Uterus (tissue), 4 donors: Measurements from ENCODE around the gene CLNK. TPM values are rescaled to one million over a fixed set of nuclear protein-coding genes. Genes with fewer than 3 reads are reported as not detected.

Source experiments
- DNase-seq, 2 donors: peaks; one replicate each; pipeline ENCODE4 v3.0.0-alpha.2; 2019 to 2020
- H3K27ac ChIP-seq, 2 donors: fragments of 200-600 bp; sonication (generic); 1 replicate in 1 of 2; 2 replicates in 1 of 2; pipeline ENCODE4 v1.5.1; 2016 to 2018
- H3K27me3 ChIP-seq, 2 donors: fragments of 200-600 bp; sonication (generic); one replicate each; pipeline ENCODE4 v1.5.1; 2018 to 2019; ENCODE audit warnings: control low read depth in 1 of 2
- H3K36me3 ChIP-seq, 2 donors: fragments of 200-600 bp; sonication (generic); one replicate each; pipeline ENCODE4 v1.5.1; 2019; ENCODE audit warnings: control low read depth in 1 of 2
- H3K4me1 ChIP-seq, 2 donors: fragments of 200-600 bp; sonication (generic); one replicate each; pipeline ENCODE4 v1.5.1; 2018 to 2019; ENCODE audit warnings: control low read depth in 1 of 2
- H3K4me3 ChIP-seq, 2 donors: fragments of 200-600 bp; sonication (generic); 1 replicate in 1 of 2; 2 replicates in 1 of 2; pipeline ENCODE4 v1.5.1; 2018 to 2019; ENCODE audit warnings: mild to moderate bottlenecking in 1 of 2
- H3K9me3 ChIP-seq, 2 donors: fragments of 200-600 bp; sonication (generic); one replicate each; pipeline ENCODE4 v1.5.1; 2019; ENCODE audit warnings: control low read depth in 1 of 2
- POLR2A ChIP-seq, 2 donors: fragments of 450-650 bp; IDR thresholded peaks; one replicate each; pipeline ENCODE4 v1.6.1; 2016; ENCODE audit warnings: antibody characterized with exemption in 2 of 2, mild to moderate bottlenecking in 1 of 2, moderate library complexity in 1 of 2
- intact Hi-C: fragments of 100-400 bp; cut with DNase I; formaldehyde crosslinking; loops from one replicate; pipeline ENCODE4 v1.15.1; 2023; ENCODE audit warnings: low total_unique reads
- total RNA-seq, 4 donors: library from RNA; depleted of rRNA in 3 of 4; stranded (reverse); fragments of >200 nt in 3 of 4; gene quantifications; one replicate each; pipeline versions ENCODE4 v1.1.0 to v1.2.4, GENCODE V29; 2014 to 2023
- TF ChIP-seq, protein P1 (sequence below), 4 experiments: fragments of 200-600 bp in 2 of 4; fragments of 450-650 bp in 2 of 4; sonication (generic) in 2 of 4; IDR thresholded peaks; one replicate each; pipeline ENCODE4 v1.5.1; 2016 to 2019; ENCODE audit warnings: antibody characterized with exemption in 4 of 4, mild to moderate bottlenecking in 2 of 4, moderate library complexity in 1 of 4
- donor health status: DM: yes; HTN: yes; CAD: no.

CLNK gene
- total RNA-seq, 4 donors from 2014 or later: not detected

DNA sequence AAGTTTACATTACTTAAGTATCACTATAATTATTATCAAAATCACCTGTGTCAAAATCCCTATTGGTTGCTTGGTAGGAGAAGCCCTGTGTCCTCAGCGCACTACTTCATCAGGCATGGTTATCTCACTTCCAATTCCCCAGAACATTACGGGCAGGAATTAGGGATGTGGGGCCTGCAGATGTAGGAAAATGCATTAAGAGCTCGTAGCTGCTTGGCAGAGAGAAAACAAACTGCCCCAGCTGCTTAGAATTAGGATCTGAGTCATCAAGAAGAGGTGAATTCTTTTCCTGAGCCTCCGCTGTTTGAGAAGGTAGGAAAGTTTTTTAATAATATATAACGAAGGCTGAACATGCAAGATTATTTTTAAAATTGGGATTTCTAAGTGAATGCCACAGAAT, 31.1 kb upstream of the CLNK start:
- H3K27ac ChIP-seq: no peak overlapping the region
- TF ChIP-seq, protein P1, sequence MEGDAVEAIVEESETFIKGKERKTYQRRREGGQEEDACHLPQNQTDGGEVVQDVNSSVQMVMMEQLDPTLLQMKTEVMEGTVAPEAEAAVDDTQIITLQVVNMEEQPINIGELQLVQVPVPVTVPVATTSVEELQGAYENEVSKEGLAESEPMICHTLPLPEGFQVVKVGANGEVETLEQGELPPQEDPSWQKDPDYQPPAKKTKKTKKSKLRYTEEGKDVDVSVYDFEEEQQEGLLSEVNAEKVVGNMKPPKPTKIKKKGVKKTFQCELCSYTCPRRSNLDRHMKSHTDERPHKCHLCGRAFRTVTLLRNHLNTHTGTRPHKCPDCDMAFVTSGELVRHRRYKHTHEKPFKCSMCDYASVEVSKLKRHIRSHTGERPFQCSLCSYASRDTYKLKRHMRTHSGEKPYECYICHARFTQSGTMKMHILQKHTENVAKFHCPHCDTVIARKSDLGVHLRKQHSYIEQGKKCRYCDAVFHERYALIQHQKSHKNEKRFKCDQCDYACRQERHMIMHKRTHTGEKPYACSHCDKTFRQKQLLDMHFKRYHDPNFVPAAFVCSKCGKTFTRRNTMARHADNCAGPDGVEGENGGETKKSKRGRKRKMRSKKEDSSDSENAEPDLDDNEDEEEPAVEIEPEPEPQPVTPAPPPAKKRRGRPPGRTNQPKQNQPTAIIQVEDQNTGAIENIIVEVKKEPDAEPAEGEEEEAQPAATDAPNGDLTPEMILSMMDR (IDR thresholded peaks at IDR 0.05): no peak
- TF ChIP-seq POLR2A (IDR thresholded peaks at IDR 0.05): no peak
- no peaks in the 10 kb centered on the region for H3K36me3 ChIP-seq
- H3K4me1 ChIP-seq: no peaks in the 10 kb centered on the region
- DNase-seq: no peak
- intact Hi-C loops: no loop called here
- no peaks in the 10 kb centered on the region for H3K9me3 ChIP-seq
- no peak overlapping the region for H3K4me3 ChIP-seq
- H3K27me3 ChIP-seq: no peaks in the 10 kb centered on the region

DNA sequence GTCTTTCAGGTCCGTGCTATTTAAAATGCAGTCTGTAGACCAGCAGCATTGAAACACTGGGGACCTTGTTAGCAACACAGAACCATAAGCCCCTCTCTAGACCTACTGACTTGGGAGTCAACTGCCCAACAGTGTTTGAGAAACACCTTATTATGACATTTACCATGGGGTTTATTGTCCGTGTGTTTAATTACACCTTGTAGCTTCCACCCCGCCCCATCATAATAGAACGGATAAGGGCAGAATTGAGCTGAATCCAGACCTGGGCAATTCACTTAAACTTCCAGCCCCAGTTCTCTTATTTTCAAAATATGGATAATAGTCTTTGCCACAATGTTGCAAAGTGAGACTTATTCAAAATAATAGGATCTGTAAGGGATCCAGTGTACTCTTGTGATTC, 30.6 kb upstream of the CLNK start:
- no peaks in the 10 kb centered on the region for H3K27me3 ChIP-seq
- intact Hi-C loops: no loop called here
- TF ChIP-seq POLR2A (IDR thresholded peaks at IDR 0.05): no peak
- TF ChIP-seq, protein P1 (IDR thresholded peaks at IDR 0.05): no peak
- no peaks in the 10 kb centered on the region for H3K9me3 ChIP-seq
- H3K4me1 ChIP-seq: no peaks in the 10 kb centered on the region
- no peak for DNase-seq
- no peak overlapping the region for H3K4me3 ChIP-seq
- no peak overlapping the region for H3K27ac ChIP-seq
- H3K36me3 ChIP-seq: no peaks in the 10 kb centered on the region

DNA sequence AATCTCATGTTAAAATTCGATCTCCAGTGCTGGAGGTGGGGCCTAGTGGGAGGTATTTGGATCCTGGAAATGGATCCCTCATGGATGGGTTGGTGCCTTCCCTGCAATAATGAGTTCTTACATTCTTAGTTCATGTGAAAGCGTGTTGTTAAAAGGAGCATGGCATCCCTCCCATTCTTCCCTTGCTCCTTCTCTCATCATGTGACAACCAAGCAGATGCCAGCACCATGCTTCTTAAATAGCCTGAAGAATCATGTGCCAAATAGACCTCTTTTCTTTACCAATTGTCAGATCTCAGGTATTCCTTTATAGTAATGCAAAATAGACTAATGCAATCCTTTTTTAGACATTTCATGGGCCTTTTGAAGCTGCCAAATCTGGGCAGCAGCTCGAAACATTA, 29.0 kb upstream of the CLNK start:
- intact Hi-C loops: no loop called here
- Histone ChIP-seq H3K36me3 (no peaks in the 10 kb centered on the region), H3K4me1 (no peaks in the 10 kb centered on the region), H3K9me3 (no peaks in the 10 kb centered on the region), H3K4me3 (no peak overlapping the region), H3K27me3 (no peaks in the 10 kb centered on the region), H3K27ac (no peak overlapping the region)
- DNase-seq: no peak
- TF ChIP-seq, protein P1 (IDR thresholded peaks at IDR 0.05): no peak
- TF ChIP-seq POLR2A (IDR thresholded peaks at IDR 0.05): no peak

DNA sequence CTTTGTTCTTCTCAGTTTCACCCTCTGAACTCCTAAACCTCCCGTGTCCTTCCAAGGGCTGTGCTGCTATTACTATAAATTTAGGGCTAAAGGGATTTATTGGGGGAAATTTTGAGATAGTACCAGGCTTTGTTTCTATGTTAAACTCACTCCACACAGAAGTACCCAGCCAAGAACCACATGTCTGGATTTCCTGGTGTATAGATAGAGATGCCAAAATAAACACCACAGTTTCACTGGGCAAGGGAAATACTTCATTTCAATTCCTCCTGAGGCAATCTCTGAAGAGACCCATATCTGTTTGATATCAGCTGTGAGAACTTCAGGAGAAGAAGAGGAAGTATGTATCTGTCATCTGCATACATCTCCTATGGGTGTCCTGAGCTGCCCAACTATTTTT, 21.7 kb upstream of the CLNK start:
- no peaks in the 10 kb centered on the region for H3K4me1 ChIP-seq
- H3K9me3 ChIP-seq: no peaks in the 10 kb centered on the region
- no peaks in the 10 kb centered on the region for H3K36me3 ChIP-seq
- TF ChIP-seq, protein P1 (IDR thresholded peaks at IDR 0.05): no peak
- TF ChIP-seq POLR2A (IDR thresholded peaks at IDR 0.05): no peak
- DNase-seq: no peak
- no peak overlapping the region for H3K4me3 ChIP-seq
- H3K27ac ChIP-seq: no peak overlapping the region
- intact Hi-C loops: no loop called here
- no peaks in the 10 kb centered on the region for H3K27me3 ChIP-seq

DNA sequence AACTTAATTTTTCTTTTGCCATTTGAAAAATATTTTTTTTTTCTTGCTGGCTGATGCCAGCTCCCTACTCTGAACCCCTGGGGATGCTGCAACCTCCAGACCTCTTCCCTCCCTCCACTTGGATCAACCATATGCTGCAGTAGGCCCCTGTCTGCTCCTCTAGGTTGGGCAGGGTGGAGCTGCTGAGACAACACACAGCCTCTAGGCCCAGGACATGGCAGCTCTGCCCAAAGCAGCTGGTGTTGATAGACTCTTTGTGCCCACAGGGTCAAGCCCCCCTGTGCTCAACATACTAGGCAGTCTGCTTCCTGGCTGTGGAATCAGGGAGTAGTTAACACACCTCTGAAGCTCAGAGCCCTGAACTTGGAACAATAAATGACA, 19.9 kb upstream of the CLNK start:
- H3K27me3 ChIP-seq: no peaks in the 10 kb centered on the region
- TF ChIP-seq, protein P1 (IDR thresholded peaks at IDR 0.05): no peak
- no peak for TF ChIP-seq POLR2A (IDR thresholded peaks at IDR 0.05)
- intact Hi-C loops: no loop called here
- DNase-seq: no peak
- no peaks in the 10 kb centered on the region for H3K4me1 ChIP-seq
- H3K36me3 ChIP-seq: no peaks in the 10 kb centered on the region
- no peak overlapping the region for H3K4me3 ChIP-seq
- H3K27ac ChIP-seq: no peak overlapping the region
- no peaks in the 10 kb centered on the region for H3K9me3 ChIP-seq
